Kidney (tissue), 14 donors: Measurements from ENCODE around the gene RAB21. TPM values are rescaled to one million over a fixed set of nuclear protein-coding genes. Genes with fewer than 3 reads are reported as not detected.

ENCODE experiments used
- DNase-seq, 5 donors: peaks; one replicate each; pipeline ENCODE4 v3.0.0-alpha.2; 2013 to 2020
- FAIRE-seq: peaks from 2 replicates; lab custom pipeline; 2012; peaks lifted over from hg19 to GRCh38; lab: Jason Lieb, UNC
- H3K27ac ChIP-seq, 2 donors: one replicate each; pipeline ENCODE4 v1.7.0; 2013; ENCODE audit warnings: low read depth in 2 of 2, low read length in 2 of 2, inconsistent platforms in 1 of 2
- H3K27me3 ChIP-seq: one replicate; pipeline ENCODE4 v1.7.1; 2013; ENCODE audit warnings: low read length, inconsistent platforms; ENCODE audit not compliant: control insufficient read depth, insufficient read depth
- H3K36me3 ChIP-seq, 3 donors: one replicate each; pipeline versions ENCODE4 v1.7.0 to v1.7.1; 2013; ENCODE audit warnings: low read length in 3 of 3, control low read depth in 1 of 3, inconsistent platforms in 1 of 3; ENCODE audit not compliant: insufficient read depth in 3 of 3, control insufficient read depth in 2 of 3
- H3K4me1 ChIP-seq, 3 donors: one replicate each; pipeline versions ENCODE4 v1.7.0 to v1.7.1; 2013; ENCODE audit warnings: low read length in 3 of 3, inconsistent platforms in 1 of 3, low read depth in 1 of 3; ENCODE audit not compliant: control insufficient read depth in 2 of 3, insufficient read depth in 2 of 3
- H3K4me3 ChIP-seq, 3 donors: one replicate each; pipeline versions ENCODE4 v1.7.0 to v1.8.1; 2013; ENCODE audit warnings: low read length in 3 of 3, control low read depth in 1 of 3, inconsistent platforms in 1 of 3
- H3K9ac ChIP-seq, 3 donors: one replicate each; pipeline versions ENCODE4 v1.7.0 to v1.7.1; 2013; ENCODE audit warnings: low read length in 3 of 3, control low read depth in 1 of 3, inconsistent platforms in 1 of 3
- H3K9me3 ChIP-seq, 3 donors: one replicate each; pipeline versions ENCODE4 v1.7.0 to v1.7.1; 2013; ENCODE audit warnings: low read length in 3 of 3, control low read depth in 1 of 3, inconsistent platforms in 1 of 3; ENCODE audit not compliant: control insufficient read depth in 2 of 3, insufficient read depth in 1 of 3
- intact Hi-C: fragments of 100-400 bp; cut with DNase I; formaldehyde crosslinking; loops from one replicate; pipeline ENCODE4 v1.11.1; 2022
- polyA plus RNA-seq: library from polyadenylated mRNA; stranded (reverse); fragments of 350-450 nt; fragmentation: Illumina TruSeq; extraction: RNeasy Lipid Tissue Mini Kit (QIAGEN cat#74804); gene quantifications from one replicate; pipeline ENCODE4 v1.2.3, GENCODE V29; 2014; ENCODE audit warnings: low read depth, low replicate concordance; ENCODE audit not compliant: insufficient read depth
- total RNA-seq: library from RNA; stranded (reverse); fragmentation: NEBNext Ultra II Directional; extraction: Animal tissue kit (Norgen Biotek cat#: 25700); gene quantifications from one replicate; pipeline ENCODE4 v1.2.1, GENCODE V29; 2021
- TF ChIP-seq, protein P1 (sequence below): IDR thresholded peaks from 3 replicates; pipeline ENCODE4 v1.5.1; 2012; ENCODE audit warnings: mild to moderate bottlenecking, moderate library complexity, borderline replicate concordance; ENCODE audit not compliant: insufficient read depth; ENCODE audit errors: extremely low read depth
- donor health status: control.
- donor health status: control.
- donor health status: control.
- donor health status: control.
- donor health status: control.
- donor health status: DM: yes; HTN: yes; CAD: no.
- donor health status: Normal renal cell carcinoma (clear cell type).

The RAB21 gene
- total and polyA plus RNA-seq, 2 donors from 2014 or later: 24.5 to 101 TPM

DNA sequence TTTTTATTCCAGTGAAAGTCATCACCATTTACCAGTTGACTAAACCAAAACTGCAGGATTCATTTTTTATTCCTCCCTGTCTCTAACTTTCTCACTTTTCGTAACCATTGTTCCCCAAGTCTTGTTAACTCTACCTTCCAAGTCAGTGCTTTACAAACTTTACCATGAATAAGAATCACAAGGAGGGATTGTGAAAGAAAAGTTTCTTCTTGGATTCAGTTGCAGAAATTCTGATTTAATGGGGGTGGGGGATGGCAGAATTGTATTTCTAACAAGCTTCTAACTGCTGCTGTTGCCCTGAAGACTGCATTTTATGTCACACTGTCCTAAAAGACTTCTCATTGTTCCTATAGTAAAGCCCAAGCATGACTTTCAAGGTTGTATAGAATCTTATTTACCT is 5.0 kb upstream of the RAB21 start:
- Histone ChIP-seq H3K27me3 (no peaks in the 10 kb centered on the region), H3K4me3 (no peak overlapping the region)
- FAIRE-seq: no peak

DNA sequence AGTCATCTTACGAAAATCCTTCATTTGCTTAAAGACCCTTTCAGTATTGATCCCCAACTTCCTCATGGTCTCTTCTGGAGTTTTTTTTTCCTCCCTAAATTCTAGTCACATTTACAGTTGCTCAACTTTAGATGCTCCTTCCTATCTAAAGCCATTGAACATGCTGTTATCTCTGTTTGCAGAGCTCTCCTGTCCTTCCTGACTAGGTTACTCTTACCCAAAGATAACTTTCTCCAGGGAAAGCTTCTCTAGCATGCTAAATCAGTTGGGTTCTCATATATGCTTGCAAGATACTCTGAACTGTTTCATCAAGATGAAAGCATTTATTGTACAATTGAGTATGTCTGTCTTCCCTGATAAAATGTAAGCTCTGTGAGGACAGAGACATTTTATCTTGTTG is 1.8 kb upstream of the RAB21 start:
- no peak for FAIRE-seq

More for the DNA sequence above, 5.0 kb upstream of the RAB21 start:
- DNase-seq: no peak
- H3K27ac ChIP-seq: no peak overlapping the region
- TF ChIP-seq, protein P1, sequence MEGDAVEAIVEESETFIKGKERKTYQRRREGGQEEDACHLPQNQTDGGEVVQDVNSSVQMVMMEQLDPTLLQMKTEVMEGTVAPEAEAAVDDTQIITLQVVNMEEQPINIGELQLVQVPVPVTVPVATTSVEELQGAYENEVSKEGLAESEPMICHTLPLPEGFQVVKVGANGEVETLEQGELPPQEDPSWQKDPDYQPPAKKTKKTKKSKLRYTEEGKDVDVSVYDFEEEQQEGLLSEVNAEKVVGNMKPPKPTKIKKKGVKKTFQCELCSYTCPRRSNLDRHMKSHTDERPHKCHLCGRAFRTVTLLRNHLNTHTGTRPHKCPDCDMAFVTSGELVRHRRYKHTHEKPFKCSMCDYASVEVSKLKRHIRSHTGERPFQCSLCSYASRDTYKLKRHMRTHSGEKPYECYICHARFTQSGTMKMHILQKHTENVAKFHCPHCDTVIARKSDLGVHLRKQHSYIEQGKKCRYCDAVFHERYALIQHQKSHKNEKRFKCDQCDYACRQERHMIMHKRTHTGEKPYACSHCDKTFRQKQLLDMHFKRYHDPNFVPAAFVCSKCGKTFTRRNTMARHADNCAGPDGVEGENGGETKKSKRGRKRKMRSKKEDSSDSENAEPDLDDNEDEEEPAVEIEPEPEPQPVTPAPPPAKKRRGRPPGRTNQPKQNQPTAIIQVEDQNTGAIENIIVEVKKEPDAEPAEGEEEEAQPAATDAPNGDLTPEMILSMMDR: no peak
- no peaks in the 10 kb centered on the region for H3K36me3 ChIP-seq
- H3K9ac ChIP-seq: no peak overlapping the region
- H3K4me1 ChIP-seq: peaks cover 0 to 2% (median 0%) of the 10 kb centered on the region in 3 donors
- intact Hi-C loops: loop anchor here (10.0 kb wide), 1 partner anchor 325 kb away; no protein-coding TSS in a partner anchor
- H3K9me3 ChIP-seq: no peaks in the 10 kb centered on the region

DNA sequence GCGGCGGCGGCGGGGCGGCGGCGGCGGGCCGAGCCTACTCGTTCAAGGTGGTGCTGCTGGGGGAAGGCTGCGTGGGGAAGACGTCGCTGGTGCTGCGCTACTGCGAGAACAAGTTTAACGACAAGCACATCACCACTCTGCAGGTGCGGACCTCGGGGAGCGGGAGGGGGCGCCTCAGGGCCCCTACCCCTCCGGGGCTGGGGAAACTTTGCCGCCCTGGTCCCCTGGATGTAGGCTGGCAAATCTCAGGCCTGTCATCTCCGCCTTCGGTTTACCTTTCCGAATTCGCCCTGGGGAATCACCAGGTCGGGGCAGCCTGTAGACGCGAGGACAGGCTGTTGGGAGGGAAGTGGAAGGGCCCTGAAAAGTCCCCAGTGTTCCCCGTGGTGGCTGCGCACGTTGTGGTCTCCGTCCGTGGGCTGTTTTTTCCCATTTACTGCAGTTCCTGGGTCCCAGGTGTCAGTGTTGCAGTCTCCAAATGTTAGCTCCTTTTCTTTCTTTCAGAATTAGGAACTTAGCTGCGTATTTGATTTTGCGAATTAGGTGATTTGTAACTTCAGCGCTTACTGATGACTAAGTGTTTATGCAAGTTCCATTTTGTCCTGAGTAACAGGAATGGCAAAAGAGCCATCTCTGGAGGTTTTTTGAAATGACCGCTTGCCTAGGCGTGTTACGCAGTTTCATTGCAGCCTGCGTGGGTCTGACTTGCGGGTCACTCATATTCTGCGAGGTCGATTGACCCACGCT is 656 bp downstream of the RAB21 start:
- peak overlapping the region; percentile 88 to 98 (median 91) for H3K4me3 ChIP-seq
- H3K36me3 ChIP-seq: peaks cover 0 to 16% (median 0%) of the 10 kb centered on the region in 3 donors
- H3K4me1 ChIP-seq: peaks cover 3 to 6% (median 6%) of the 10 kb centered on the region in 3 donors
- H3K9ac ChIP-seq: peak overlapping the region; percentile 68 to 99 (median 91)
- DNase-seq (peak; percentile 64 to 83 (median 75)), FAIRE-seq (no peak)
- no peaks in the 10 kb centered on the region for H3K27me3 ChIP-seq
- H3K9me3 ChIP-seq: peaks cover 0 to 15% (median 0%) of the 10 kb centered on the region in 3 donors
- TF ChIP-seq, protein P1: no peak
- intact Hi-C loops: no loop called here
- H3K27ac ChIP-seq: peak overlapping the region; percentile 81 to 97

More for the DNA sequence above, 1.8 kb upstream of the RAB21 start:
- Histone ChIP-seq H3K4me3 (no peak overlapping the region), H3K4me1 (peaks cover 3 to 6% (median 3%) of the 10 kb centered on the region in 3 donors), H3K27ac (no peak overlapping the region), H3K27me3 (no peaks in the 10 kb centered on the region), H3K9me3 (no peaks in the 10 kb centered on the region), H3K9ac (no peak overlapping the region), H3K36me3 (peaks cover 0 to 3% (median 0%) of the 10 kb centered on the region in 3 donors)
- TF ChIP-seq, protein P1: no peak
- intact Hi-C loops: no loop called here
- DNase-seq: no peak
